Mesenchymal stem cell (in vitro differentiated cells and primary cell): Measurements from ENCODE around the gene HHLA2.

Experiments used
- DNase-seq: peaks from one replicate; pipeline ENCODE4 v3.0.0-alpha.2; 2013
- H2AFZ ChIP-seq: one replicate; pipeline ENCODE4 v1.6.1; 2013; ENCODE audit warnings: low read depth, mild to moderate bottlenecking, control low read depth, inconsistent platforms, low read length, moderate library complexity
- H2AK5ac ChIP-seq: 2 replicates; pipeline ENCODE4 v1.6.1; 2013; ENCODE audit warnings: low read length, moderate library complexity, mild to moderate bottlenecking, inconsistent platforms; ENCODE audit not compliant: severe bottlenecking
- H2BK120ac ChIP-seq: one replicate; pipeline ENCODE4 v1.6.1; 2013; ENCODE audit warnings: low read depth, mild to moderate bottlenecking, inconsistent platforms, low read length, moderate library complexity
- H2BK12ac ChIP-seq, 2 experiments: one replicate each; pipeline ENCODE4 v1.6.1; 2013; ENCODE audit warnings: inconsistent platforms in 2 of 2, low read length in 2 of 2, mild to moderate bottlenecking in 2 of 2, moderate library complexity in 2 of 2, control low read depth in 1 of 2
- H2BK15ac ChIP-seq: one replicate; pipeline ENCODE4 v1.6.1; 2013; ENCODE audit warnings: mild to moderate bottlenecking, low read depth, inconsistent platforms; ENCODE audit not compliant: poor library complexity, severe bottlenecking
- H2BK5ac ChIP-seq: 2 replicates; pipeline ENCODE4 v1.6.1; 2013; ENCODE audit warnings: low read depth, mild to moderate bottlenecking, low read length, control low read depth, inconsistent platforms; ENCODE audit not compliant: poor library complexity, severe bottlenecking
- H3K14ac ChIP-seq, 2 experiments: one replicate each; pipeline ENCODE4 v1.6.1; 2013; ENCODE audit warnings: inconsistent platforms in 2 of 2, low read length in 2 of 2, control low read depth in 1 of 2, mild to moderate bottlenecking in 1 of 2, moderate library complexity in 1 of 2
- H3K18ac ChIP-seq, 2 experiments: one replicate each; pipeline ENCODE4 v1.6.1; 2013; ENCODE audit warnings: inconsistent platforms in 2 of 2, low read length in 2 of 2, control low read depth in 1 of 2, low read depth in 1 of 2, mild to moderate bottlenecking in 1 of 2
- H3K23ac ChIP-seq, 2 experiments: one replicate each; pipeline ENCODE4 v1.6.1; 2013; ENCODE audit warnings: inconsistent platforms in 2 of 2, low read length in 2 of 2, mild to moderate bottlenecking in 2 of 2, moderate library complexity in 2 of 2, control low read depth in 1 of 2
- H3K27ac ChIP-seq: 2 replicates; pipeline ENCODE4 v1.5.1; 2013; ENCODE audit warnings: mild to moderate bottlenecking, moderate library complexity, low read length, control low read depth, inconsistent platforms; ENCODE audit not compliant: poor library complexity, severe bottlenecking
- H3K27me3 ChIP-seq, 2 experiments: 2 replicates each; pipeline versions ENCODE4 v1.6.1 to v1.7.0; 2013; ENCODE audit warnings: low read length in 2 of 2, mild to moderate bottlenecking in 2 of 2, moderate library complexity in 2 of 2, control low read depth in 1 of 2, inconsistent platforms in 1 of 2; ENCODE audit not compliant: control insufficient read depth in 1 of 2, insufficient read depth in 1 of 2
- H3K36me3 ChIP-seq, 2 experiments: 2 replicates each; pipeline versions ENCODE4 v1.6.1 to v1.7.0; 2013; ENCODE audit warnings: low read length in 2 of 2, control low read depth in 1 of 2, inconsistent platforms in 1 of 2, low read depth in 1 of 2, mild to moderate bottlenecking in 1 of 2; ENCODE audit not compliant: insufficient read depth in 2 of 2, control insufficient read depth in 1 of 2
- H3K4ac ChIP-seq, 2 experiments: one replicate each; pipeline ENCODE4 v1.6.1; 2013; ENCODE audit warnings: inconsistent platforms in 2 of 2, low read length in 2 of 2, mild to moderate bottlenecking in 2 of 2, moderate library complexity in 2 of 2, control low read depth in 1 of 2, low read depth in 1 of 2
- H3K4me1 ChIP-seq: 2 replicates; pipeline ENCODE4 v1.6.1; 2013; ENCODE audit warnings: low read depth, low read length, control low read depth; ENCODE audit not compliant: control insufficient read depth, insufficient read depth
- H3K4me2 ChIP-seq: 2 replicates; pipeline ENCODE4 v1.6.1; 2013; ENCODE audit warnings: low read length, mild to moderate bottlenecking, inconsistent platforms; ENCODE audit not compliant: poor library complexity, severe bottlenecking
- H3K4me3 ChIP-seq, 2 experiments: 2 replicates each; pipeline versions ENCODE4 v1.5.1 to v1.7.0; 2013; ENCODE audit warnings: low read length in 2 of 2, mild to moderate bottlenecking in 2 of 2, control low read depth in 1 of 2, low read depth in 1 of 2; ENCODE audit not compliant: insufficient read depth in 1 of 2
- H3K79me1 ChIP-seq: replicated peaks from 2 replicates; pipeline ENCODE4 v1.6.1; 2013; ENCODE audit warnings: mild to moderate bottlenecking, control low read depth, low read length, inconsistent platforms; ENCODE audit not compliant: poor library complexity, severe bottlenecking
- H3K9ac ChIP-seq: 2 replicates; pipeline ENCODE4 v1.7.0; 2013; ENCODE audit warnings: mild to moderate bottlenecking, low read length, moderate library complexity
- H3K9me3 ChIP-seq: 2 replicates; pipeline ENCODE4 v1.7.0; 2013; ENCODE audit warnings: mild to moderate bottlenecking, low read length; ENCODE audit not compliant: control insufficient read depth
- H4K8ac ChIP-seq: one replicate; pipeline ENCODE4 v1.6.1; 2013; ENCODE audit warnings: inconsistent platforms, mild to moderate bottlenecking, low read length, moderate library complexity
- H4K91ac ChIP-seq: one replicate; pipeline ENCODE4 v1.6.1; 2013; ENCODE audit warnings: mild to moderate bottlenecking, low read length, inconsistent platforms
- WGBS: methylation state at CpG from one replicate; pipeline ENCODE4 v1.1.7; 2013; ENCODE audit warnings: mixed read lengths; 5-methylcytosine and 5-hydroxymethylcytosine counted together

Gene HHLA2

GRCh38 chr3:108312656-108313055 is 16.3 kb downstream of the HHLA2 start:
- no peaks in the 10 kb centered on the region for H3K79me1 ChIP-seq

DNA sequence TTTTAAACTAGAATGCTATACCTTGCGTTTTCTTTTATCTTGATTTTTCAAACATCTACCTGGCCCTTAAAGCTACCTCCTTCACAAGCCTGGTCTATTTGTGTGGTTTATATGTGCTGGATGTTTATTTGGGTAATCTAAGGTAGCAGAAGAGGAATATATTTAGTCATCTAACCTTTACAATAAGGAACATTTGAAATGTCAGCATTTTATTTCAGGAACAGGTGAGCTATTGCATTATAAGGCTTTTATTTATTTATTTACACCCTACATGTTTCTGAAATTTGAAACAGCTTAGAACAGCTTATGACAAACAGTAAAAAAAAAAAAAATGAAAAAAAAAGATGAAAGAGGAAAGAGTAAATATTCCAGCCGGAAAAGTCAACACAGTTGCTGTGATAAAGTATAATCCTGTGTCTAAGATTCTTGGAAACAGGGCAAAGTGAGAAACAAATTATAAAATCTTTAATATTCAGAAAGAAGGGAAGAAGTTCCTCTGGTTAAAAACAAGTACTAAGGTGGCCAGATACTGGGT is 19.5 kb downstream of the HHLA2 start:
- no peaks in the 10 kb centered on the region for H3K36me3 ChIP-seq

More at GRCh38 chr3:108312656-108313055, 16.3 kb downstream of the HHLA2 start:
- H2AFZ ChIP-seq, result no peak overlapping the region
- DNase-seq, result no peak
- no peak overlapping the region for H3K4me2 ChIP-seq
- H2BK120ac ChIP-seq, result no peak overlapping the region
- H3K27me3 ChIP-seq, result peaks cover 0 to 5% of the 10 kb centered on the region in 2 experiments
- H2BK15ac ChIP-seq, result no peak overlapping the region
- no peak overlapping the region for H3K4me3 ChIP-seq
- no peak overlapping the region for H2BK5ac ChIP-seq
- H3K36me3 ChIP-seq, result no peaks in the 10 kb centered on the region
- WGBS, result 82% methylated on average over 1 of the region's 1 CpG
- no peak overlapping the region for H4K8ac ChIP-seq
- no peak overlapping the region for H2BK12ac ChIP-seq
- no peak overlapping the region for H3K9ac ChIP-seq
- no peak overlapping the region for H3K4ac ChIP-seq
- H3K18ac ChIP-seq, result no peak overlapping the region
- H3K23ac ChIP-seq, result no peak overlapping the region
- no peak overlapping the region for H3K27ac ChIP-seq
- no peak overlapping the region for H4K91ac ChIP-seq
- H3K14ac ChIP-seq, result no peak overlapping the region
- no peak overlapping the region for H2AK5ac ChIP-seq
- peaks cover 7% of the 10 kb centered on the region for H3K9me3 ChIP-seq
- no peaks in the 10 kb centered on the region for H3K4me1 ChIP-seq

GRCh38 chr3:108319428-108320082 is 23.2 kb downstream of the HHLA2 start:
- H3K27ac ChIP-seq, result no peak overlapping the region
- no peak overlapping the region for H4K8ac ChIP-seq
- H3K4ac ChIP-seq, result no peak overlapping the region
- no peaks in the 10 kb centered on the region for H3K4me1 ChIP-seq
- no peak overlapping the region for H4K91ac ChIP-seq
- no peak overlapping the region for H3K9ac ChIP-seq
- H2BK12ac ChIP-seq, result no peak overlapping the region
- no peak overlapping the region for H3K23ac ChIP-seq
- H3K4me2 ChIP-seq, result no peak overlapping the region
- no peak overlapping the region for H3K4me3 ChIP-seq
- no peak overlapping the region for H2AK5ac ChIP-seq
- H3K9me3 ChIP-seq, result no peaks in the 10 kb centered on the region
- H2BK120ac ChIP-seq, result no peak overlapping the region
- H3K14ac ChIP-seq, result no peak overlapping the region
- DNase-seq, result no peak
- no peaks in the 10 kb centered on the region for H3K79me1 ChIP-seq
- WGBS, result 90% methylated on average over 5 of the region's 6 CpGs
- H2BK15ac ChIP-seq, result no peak overlapping the region
- H2BK5ac ChIP-seq, result no peak overlapping the region
- no peak overlapping the region for H2AFZ ChIP-seq
- H3K27me3 ChIP-seq, result no peaks in the 10 kb centered on the region
- no peak overlapping the region for H3K18ac ChIP-seq
- H3K36me3 ChIP-seq, result no peaks in the 10 kb centered on the region

More for the DNA sequence above, 19.5 kb downstream of the HHLA2 start:
- Histone ChIP-seq H2BK5ac (no peak overlapping the region), H2AFZ (no peak overlapping the region), H3K4me3 (no peak overlapping the region), H3K9me3 (no peaks in the 10 kb centered on the region), H4K8ac (no peak overlapping the region), H3K4me1 (no peaks in the 10 kb centered on the region), H3K18ac (no peak overlapping the region), H3K79me1 (no peaks in the 10 kb centered on the region), H3K4me2 (no peak overlapping the region), H4K91ac (no peak overlapping the region), H2BK15ac (no peak overlapping the region), H2AK5ac (no peak overlapping the region), H3K4ac (no peak overlapping the region), H3K14ac (no peak overlapping the region), H3K27me3 (peaks cover 0 to 5% of the 10 kb centered on the region in 2 experiments), H2BK12ac (no peak overlapping the region), H3K9ac (no peak overlapping the region), H3K23ac (no peak overlapping the region), H2BK120ac (no peak overlapping the region), H3K27ac (no peak overlapping the region)
- no peak for DNase-seq
- WGBS, result 100% methylated on average over 1 of the region's 2 CpGs

DNA sequence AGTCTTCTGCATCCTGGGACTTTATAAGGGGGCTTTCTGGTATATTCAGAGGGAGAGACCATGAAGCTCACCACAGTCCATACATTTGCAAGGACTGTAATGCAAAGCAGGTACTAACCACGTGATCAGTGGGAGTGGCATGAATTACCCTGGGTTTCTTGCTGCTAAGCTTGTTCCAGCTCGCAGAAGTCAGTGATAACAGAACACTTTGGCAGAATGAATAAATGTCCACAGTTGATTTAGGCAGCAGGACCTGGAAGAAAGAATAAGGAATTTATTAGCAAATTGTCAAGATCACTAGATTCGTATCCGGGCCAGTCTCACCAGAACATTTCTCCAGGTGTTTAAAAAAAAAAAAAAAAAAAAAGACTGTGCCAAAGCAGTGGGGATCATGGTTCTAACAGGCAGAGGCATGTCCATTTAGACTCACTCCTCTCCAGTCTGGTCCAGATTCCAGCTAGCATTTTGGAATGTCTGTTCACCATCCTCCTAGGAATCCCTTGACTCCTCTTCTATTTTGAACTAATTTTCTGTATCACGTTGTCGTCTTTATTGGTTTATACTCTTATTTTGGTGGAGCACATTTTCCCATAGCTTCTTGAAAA is 24.5 kb downstream of the HHLA2 start:
- H2BK120ac ChIP-seq, result no peak overlapping the region
- H3K18ac ChIP-seq, result no peak overlapping the region
- H3K4me2 ChIP-seq, result no peak overlapping the region
- no peaks in the 10 kb centered on the region for H3K79me1 ChIP-seq
- peaks cover 3% of the 10 kb centered on the region for H3K9me3 ChIP-seq
- WGBS, result 72% methylated on average over 4 of the region's 6 CpGs
- no peak for DNase-seq
- H2BK15ac ChIP-seq, result no peak overlapping the region
- no peak overlapping the region for H3K4ac ChIP-seq
- H3K23ac ChIP-seq, result no peak overlapping the region
- H3K4me1 ChIP-seq, result no peaks in the 10 kb centered on the region
- no peak overlapping the region for H4K91ac ChIP-seq
- no peak overlapping the region for H3K27ac ChIP-seq
- no peak overlapping the region for H3K4me3 ChIP-seq
- H2AK5ac ChIP-seq, result no peak overlapping the region
- no peak overlapping the region for H2AFZ ChIP-seq
- H4K8ac ChIP-seq, result no peak overlapping the region
- no peaks in the 10 kb centered on the region for H3K36me3 ChIP-seq
- no peak overlapping the region for H3K9ac ChIP-seq
- H2BK12ac ChIP-seq, result no peak overlapping the region
- H2BK5ac ChIP-seq, result no peak overlapping the region
- H3K27me3 ChIP-seq, result no peaks in the 10 kb centered on the region
- H3K14ac ChIP-seq, result no peak overlapping the region
